AG04449 (cell line): Measurements from ENCODE around the gene IGF1R.

ENCODE experiments used
- CTCF ChIA-PET: fragments of 350-600 bp; formaldehyde crosslinking; extraction: SDS; loops from one replicate; lab custom pipeline; 2021; ENCODE audit warnings: antibody characterized with exemption; lab: Yijun Ruan, JAX
- POLR2A ChIA-PET: fragments of 400-600, 350-600 bp; formaldehyde crosslinking; extraction: SDS; loops from one replicate; lab custom pipeline; 2020; ENCODE audit warnings: antibody characterized with exemption, inconsistent platforms; lab: Yijun Ruan, JAX
- DNase-seq: peaks from one replicate; pipeline ENCODE4 v3.0.0-alpha.2; 2010; ENCODE audit warnings: low read depth, low spot score
- H3K4me3 ChIP-seq: 2 replicates; pipeline ENCODE4 v1.5.1; 2011; ENCODE audit warnings: low read depth, mild to moderate bottlenecking, control low read depth, low read length
- CTCF ChIP-seq: IDR thresholded peaks from one replicate; pipeline ENCODE4 v1.5.1; 2011; ENCODE audit warnings: mild to moderate bottlenecking, moderate library complexity, low read length, control low read depth, inconsistent platforms; ENCODE audit not compliant: insufficient read depth; ENCODE audit errors: missing control alignments

The IGF1R gene

GRCh38 chr15:98923579-98923978, 275.2 kb downstream of the IGF1R start:
- no peak overlapping the region for H3K4me3 ChIP-seq
- DNase-seq = no peak
- TF ChIP-seq CTCF = no peak
- POLR2A ChIA-PET = no interaction called here
- CTCF ChIA-PET = interaction anchor here (1.0 kb wide), 1 partner anchor 12 kb away, joined by 3 read pairs; no protein-coding TSS in a partner anchor

- no peak for TF ChIP-seq CTCF
- CTCF ChIA-PET = no interaction called here
- POLR2A ChIA-PET = no interaction called here
- DNase-seq = no peak
- no peak overlapping the region for H3K4me3 ChIP-seq
These were observed 276.2 kb downstream of the IGF1R start for GRCh38 chr15:98924401-98925049.

DNA sequence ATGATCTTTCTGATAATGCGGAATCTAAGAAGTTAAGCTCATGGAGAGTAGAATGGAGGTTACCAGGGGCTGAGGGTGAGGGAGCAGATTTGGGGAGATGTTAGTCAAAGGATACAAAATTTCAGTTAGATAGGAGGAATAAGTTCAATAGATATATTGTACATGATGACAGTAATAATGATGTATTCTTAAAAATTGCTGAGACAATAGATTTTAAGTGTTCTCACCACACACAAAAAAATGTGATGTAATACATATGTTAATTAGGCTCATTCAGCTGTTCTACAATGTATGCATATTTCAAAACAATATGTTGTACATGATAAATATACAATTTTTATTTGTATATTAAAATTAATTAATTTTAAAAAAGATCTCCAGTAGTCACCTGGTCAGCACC, 277.9 kb downstream of the IGF1R start:
- POLR2A ChIA-PET = no interaction called here
- H3K4me3 ChIP-seq = no peak overlapping the region
- CTCF ChIA-PET = interaction anchor here (0.7 to 1.2 kb wide), 3 partner anchors 21 to 1017 kb away, joined by 3 to 4 read pairs (median 3); no protein-coding TSS in a partner anchor
- no peak for DNase-seq
- no peak for TF ChIP-seq CTCF

- no peak overlapping the region for H3K4me3 ChIP-seq
- POLR2A ChIA-PET = no interaction called here
- DNase-seq = no peak
- CTCF ChIA-PET = interaction anchor here (0.7 to 1.2 kb wide), 3 partner anchors 12 to 1018 kb away, joined by 3 to 4 read pairs (median 3); no protein-coding TSS in a partner anchor
- TF ChIP-seq CTCF = no peak
These were observed 278.7 kb downstream of the IGF1R start for GRCh38 chr15:98927022-98927421.

DNA sequence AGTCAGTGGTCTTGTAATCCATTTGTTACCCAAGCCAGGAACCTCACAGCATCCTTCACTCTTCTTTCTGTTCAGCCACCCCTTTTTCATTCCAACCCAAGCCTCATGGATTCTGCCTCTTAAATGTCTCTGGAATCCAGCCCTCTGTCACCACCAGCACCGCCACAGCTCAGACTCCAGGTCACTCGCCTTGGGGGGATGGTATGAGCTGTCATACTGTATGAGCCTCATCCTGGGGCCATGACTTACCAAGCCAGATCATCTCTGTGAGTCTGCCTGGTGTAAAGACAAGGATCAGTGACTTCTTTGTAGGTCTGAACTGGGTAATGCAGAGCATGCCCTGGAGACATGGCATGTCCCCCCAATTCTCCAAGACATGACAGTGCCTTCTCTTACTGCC, 279.7 kb downstream of the IGF1R start:
- ChIA-PET CTCF (interaction anchor here (0.7 to 1.2 kb wide), 3 partner anchors 11 to 405 kb away, joined by 3 to 4 read pairs (median 3); no protein-coding TSS in a partner anchor), POLR2A (no interaction called here)
- no peak overlapping the region for H3K4me3 ChIP-seq
- TF ChIP-seq CTCF = no peak
- DNase-seq = no peak

DNA sequence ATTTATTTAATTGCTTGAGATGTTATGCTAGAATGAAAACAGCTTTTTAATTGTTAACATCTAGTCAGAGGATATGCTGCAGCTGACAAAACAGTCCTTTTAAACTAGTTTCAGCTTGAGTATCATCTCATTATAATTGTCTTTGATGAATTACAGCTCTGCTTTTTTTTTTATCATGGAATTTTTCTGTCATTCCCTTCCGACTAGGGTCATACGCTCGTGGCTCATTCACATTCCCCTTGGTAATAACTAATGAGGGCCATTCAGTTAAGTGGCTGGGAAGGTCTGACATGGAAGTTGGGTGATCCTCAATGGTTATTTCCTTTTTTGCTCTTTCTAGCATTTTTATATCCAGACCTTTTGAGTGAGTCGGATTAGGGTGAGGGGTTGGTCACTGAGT, 282.2 kb downstream of the IGF1R start:
- no peak for DNase-seq
- CTCF ChIA-PET = no interaction called here
- POLR2A ChIA-PET = no interaction called here
- TF ChIP-seq CTCF = no peak
- H3K4me3 ChIP-seq = no peak overlapping the region
